ES-I3 (cell line): Measurements from ENCODE around the gene DYRK1A.

ENCODE experiments used
- H3K36me3 ChIP-seq: 2 replicates; pipeline ENCODE4 v1.6.1; 2013; ENCODE audit warnings: mild to moderate bottlenecking, low read length, control low read depth, moderate library complexity; ENCODE audit not compliant: insufficient read depth
- H3K4me1 ChIP-seq: 2 replicates; pipeline ENCODE4 v1.6.1; 2013; ENCODE audit warnings: mild to moderate bottlenecking, control low read depth, low read length; ENCODE audit not compliant: insufficient read depth
- H3K9ac ChIP-seq: 2 replicates; pipeline ENCODE4 v1.6.1; 2013; ENCODE audit warnings: low read depth, mild to moderate bottlenecking, low read length, moderate library complexity
- H3K9me3 ChIP-seq: 2 replicates; pipeline ENCODE4 v1.6.1; 2013; ENCODE audit warnings: mild to moderate bottlenecking, low read length, moderate library complexity; ENCODE audit not compliant: control insufficient read depth, insufficient read depth

Gene DYRK1A

GRCh38 chr21:37385179-37385765 is 18.7 kb downstream of the DYRK1A start:
- Histone ChIP-seq H3K9me3 (no peaks in the 10 kb centered on the region), H3K9ac (no peak overlapping the region), H3K36me3 (no peaks in the 10 kb centered on the region), H3K4me1 (peaks cover 19% of the 10 kb centered on the region)

DNA sequence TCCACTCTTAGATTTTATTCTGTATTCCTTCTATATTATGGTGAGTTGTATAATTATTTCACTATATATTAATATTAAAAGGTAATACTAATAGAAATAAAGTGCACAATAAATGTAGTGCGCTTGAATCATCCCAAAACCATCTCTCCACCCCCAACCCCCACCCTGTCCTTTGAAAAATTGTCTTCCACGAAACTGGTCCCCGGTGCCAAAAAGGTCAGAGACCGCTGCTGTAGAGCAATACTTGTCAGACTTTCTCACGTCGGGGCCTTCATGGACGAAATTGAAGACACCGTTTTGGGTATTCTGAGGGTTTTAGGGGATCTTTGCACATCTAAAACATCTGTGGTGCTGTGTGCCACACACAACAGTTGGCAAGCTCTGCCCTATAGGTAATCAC is 19.6 kb downstream of the DYRK1A start:
- H3K4me1 ChIP-seq: peaks cover 11% of the 10 kb centered on the region; the same call in 1 of the 2 replicates
- H3K9ac ChIP-seq: no peak overlapping the region
- no peaks in the 10 kb centered on the region for H3K9me3 ChIP-seq
- no peaks in the 10 kb centered on the region for H3K36me3 ChIP-seq

DNA sequence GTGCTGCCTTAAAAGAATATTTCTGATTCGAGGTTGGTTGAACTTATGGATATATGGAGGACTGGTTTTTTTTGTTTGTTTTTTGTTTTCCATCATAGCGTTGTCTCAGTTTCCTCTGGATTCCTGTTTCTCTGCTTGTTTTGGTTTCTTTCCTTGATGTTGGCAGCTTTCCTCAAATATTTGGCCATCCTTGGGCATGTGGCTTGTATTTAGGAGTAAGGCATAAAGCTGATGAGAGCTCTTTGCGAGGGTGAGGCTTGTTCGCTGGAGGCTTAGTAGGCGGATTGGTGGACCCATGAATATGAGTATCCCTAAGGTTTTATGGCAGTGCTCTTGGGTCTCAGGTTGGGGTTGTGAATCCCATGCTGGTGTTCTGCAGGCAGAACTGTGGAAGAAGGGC is 22.9 kb downstream of the DYRK1A start:
- no peaks in the 10 kb centered on the region for H3K36me3 ChIP-seq
- H3K9ac ChIP-seq: no peak overlapping the region
- H3K9me3 ChIP-seq: no peaks in the 10 kb centered on the region
- peaks cover 7% of the 10 kb centered on the region; the same call in 1 of the 2 replicates for H3K4me1 ChIP-seq

DNA sequence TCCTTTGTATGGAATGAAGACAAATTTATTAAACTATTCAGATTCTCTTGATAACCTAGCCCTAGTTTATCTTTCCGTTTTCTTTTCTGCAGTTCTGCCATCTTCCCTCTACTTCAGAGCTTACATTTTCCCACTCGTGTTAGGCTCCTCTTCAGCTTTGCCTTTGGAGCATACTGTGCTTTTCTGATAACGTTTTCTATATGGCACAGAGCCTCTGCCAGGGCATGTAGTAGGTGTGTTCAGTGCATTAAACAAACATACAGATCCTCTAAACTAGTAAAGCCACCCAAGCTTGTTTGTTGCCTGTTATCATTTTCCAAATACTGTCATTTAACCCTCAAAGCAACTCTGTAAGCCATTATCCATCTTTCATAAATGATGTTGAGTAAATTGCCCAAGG is 25.1 kb downstream of the DYRK1A start:
- H3K36me3 ChIP-seq: no peaks in the 10 kb centered on the region
- peaks cover 16% of the 10 kb centered on the region for H3K4me1 ChIP-seq
- H3K9ac ChIP-seq: no peak overlapping the region
- H3K9me3 ChIP-seq: no peaks in the 10 kb centered on the region

DNA sequence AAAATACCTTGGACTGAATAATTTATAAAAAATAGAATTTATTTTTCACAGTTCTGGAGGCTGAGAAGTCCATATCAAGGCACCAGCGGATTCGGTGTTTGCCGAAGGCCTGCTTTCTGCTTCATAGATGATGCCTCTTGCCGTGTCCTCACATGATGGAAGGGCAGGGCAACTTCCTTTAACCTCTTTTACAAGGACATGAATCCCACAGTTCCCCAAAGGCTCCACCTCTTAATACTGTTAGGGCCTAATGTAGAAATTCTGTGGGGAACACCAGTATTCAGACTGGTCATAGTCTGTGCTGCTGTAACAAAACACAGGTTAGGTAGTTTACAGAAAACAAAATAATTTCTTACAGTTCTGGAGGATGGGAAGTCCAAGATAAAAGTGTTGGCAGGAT is 25.9 kb downstream of the DYRK1A start:
- Histone ChIP-seq H3K9me3 (no peaks in the 10 kb centered on the region), H3K4me1 (peaks cover 20% of the 10 kb centered on the region), H3K36me3 (no peaks in the 10 kb centered on the region), H3K9ac (no peak overlapping the region)

DNA sequence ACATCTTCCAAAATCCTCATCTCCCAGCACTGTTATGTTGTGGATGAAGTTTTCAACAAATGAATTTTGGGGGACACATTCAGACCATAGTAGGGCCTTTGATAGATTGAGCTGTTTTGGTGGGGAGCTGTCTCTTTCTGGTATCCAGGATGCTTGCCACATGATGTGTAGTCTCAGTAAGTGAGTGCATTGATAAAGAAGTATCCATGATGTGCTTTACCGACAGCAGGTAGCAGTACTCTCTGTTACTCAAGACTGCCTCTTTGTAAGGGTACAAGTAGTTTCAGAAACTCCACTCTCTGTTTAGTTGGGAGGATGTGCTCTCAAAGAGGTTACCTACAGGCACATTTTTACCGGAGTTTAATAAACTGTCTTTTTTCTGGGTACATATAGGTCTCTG is 26.5 kb downstream of the DYRK1A start:
- H3K36me3 ChIP-seq: no peaks in the 10 kb centered on the region
- no peaks in the 10 kb centered on the region for H3K9me3 ChIP-seq

DNA sequence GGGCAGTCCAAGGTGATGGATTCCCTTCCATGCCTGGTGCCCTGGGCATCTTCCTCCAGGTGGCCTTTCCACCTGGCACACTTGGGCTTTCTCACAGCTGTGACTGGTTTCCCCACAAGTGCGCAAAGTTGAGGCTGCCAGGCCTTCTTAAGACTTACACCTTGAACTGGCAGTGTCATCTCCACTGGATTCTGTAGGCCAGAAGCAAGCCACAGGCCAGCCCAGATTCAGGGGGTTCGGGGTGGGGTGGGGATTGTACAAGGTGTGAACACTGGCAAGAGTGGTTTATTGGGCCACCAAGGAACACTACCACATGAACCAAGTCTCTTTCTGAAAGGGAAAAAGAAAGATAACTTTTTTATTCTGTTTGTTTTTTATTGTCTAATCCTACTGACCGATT is 27.2 kb downstream of the DYRK1A start:
- Histone ChIP-seq H3K4me1 (peaks cover 17% of the 10 kb centered on the region), H3K9me3 (no peaks in the 10 kb centered on the region), H3K36me3 (no peaks in the 10 kb centered on the region), H3K9ac (no peak overlapping the region)

More for the DNA sequence above, 26.5 kb downstream of the DYRK1A start:
- no peak overlapping the region for H3K9ac ChIP-seq
- peaks cover 17% of the 10 kb centered on the region for H3K4me1 ChIP-seq

GRCh38 chr21:37395961-37396360 is 29.4 kb downstream of the DYRK1A start:
- Histone ChIP-seq H3K9ac (no peak overlapping the region), H3K4me1 (peaks cover 17% of the 10 kb centered on the region), H3K9me3 (peaks cover 3% of the 10 kb centered on the region; the same call in 1 of the 2 replicates), H3K36me3 (no peaks in the 10 kb centered on the region)

DNA sequence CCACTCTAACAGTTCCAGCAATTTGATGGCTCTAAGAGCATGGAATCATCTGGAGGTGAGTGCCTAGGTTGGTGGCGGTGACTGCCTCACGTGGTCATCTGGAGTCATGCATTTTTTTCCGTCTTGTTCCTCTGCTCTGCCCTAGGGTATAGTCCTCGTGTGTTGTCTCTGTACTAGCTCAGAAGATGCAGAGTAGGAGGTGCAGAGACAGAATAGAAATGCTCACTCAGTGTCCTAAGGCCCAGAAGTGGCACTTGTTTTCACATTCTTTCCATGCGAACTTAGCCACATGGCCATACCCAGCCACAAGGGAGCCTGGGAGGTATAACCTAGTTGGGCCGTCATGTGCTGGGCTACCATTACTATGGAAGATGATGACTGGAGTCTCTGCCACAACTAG is 30.3 kb downstream of the DYRK1A start:
- Histone ChIP-seq H3K36me3 (no peaks in the 10 kb centered on the region), H3K9ac (no peak overlapping the region), H3K4me1 (peaks cover 17% of the 10 kb centered on the region), H3K9me3 (peaks cover 6% of the 10 kb centered on the region; the same call in 1 of the 2 replicates)

- Histone ChIP-seq H3K4me1 (peaks cover 17% of the 10 kb centered on the region), H3K9ac (no peak overlapping the region), H3K9me3 (peaks cover 6% of the 10 kb centered on the region; the same call in 1 of the 2 replicates), H3K36me3 (no peaks in the 10 kb centered on the region)
These were observed 32.1 kb downstream of the DYRK1A start for GRCh38 chr21:37398697-37399096.

- H3K9ac ChIP-seq: no peak overlapping the region
- H3K36me3 ChIP-seq: no peaks in the 10 kb centered on the region
- peaks cover 6% of the 10 kb centered on the region; the same call in 1 of the 2 replicates for H3K9me3 ChIP-seq
- no peaks in the 10 kb centered on the region for H3K4me1 ChIP-seq
These were observed 35.8 kb downstream of the DYRK1A start for GRCh38 chr21:37402251-37402867.

GRCh38 chr21:37405629-37406028 is 39.1 kb downstream of the DYRK1A start:
- Histone ChIP-seq H3K9ac (no peak overlapping the region), H3K36me3 (no peaks in the 10 kb centered on the region), H3K4me1 (no peaks in the 10 kb centered on the region), H3K9me3 (peaks cover 4% of the 10 kb centered on the region; the same call in 1 of the 2 replicates)

GRCh38 chr21:37407719-37408420 is 41.3 kb downstream of the DYRK1A start:
- no peaks in the 10 kb centered on the region for H3K9me3 ChIP-seq
- no peaks in the 10 kb centered on the region for H3K36me3 ChIP-seq
- no peak overlapping the region for H3K9ac ChIP-seq
- peaks cover 8% of the 10 kb centered on the region for H3K4me1 ChIP-seq

DNA sequence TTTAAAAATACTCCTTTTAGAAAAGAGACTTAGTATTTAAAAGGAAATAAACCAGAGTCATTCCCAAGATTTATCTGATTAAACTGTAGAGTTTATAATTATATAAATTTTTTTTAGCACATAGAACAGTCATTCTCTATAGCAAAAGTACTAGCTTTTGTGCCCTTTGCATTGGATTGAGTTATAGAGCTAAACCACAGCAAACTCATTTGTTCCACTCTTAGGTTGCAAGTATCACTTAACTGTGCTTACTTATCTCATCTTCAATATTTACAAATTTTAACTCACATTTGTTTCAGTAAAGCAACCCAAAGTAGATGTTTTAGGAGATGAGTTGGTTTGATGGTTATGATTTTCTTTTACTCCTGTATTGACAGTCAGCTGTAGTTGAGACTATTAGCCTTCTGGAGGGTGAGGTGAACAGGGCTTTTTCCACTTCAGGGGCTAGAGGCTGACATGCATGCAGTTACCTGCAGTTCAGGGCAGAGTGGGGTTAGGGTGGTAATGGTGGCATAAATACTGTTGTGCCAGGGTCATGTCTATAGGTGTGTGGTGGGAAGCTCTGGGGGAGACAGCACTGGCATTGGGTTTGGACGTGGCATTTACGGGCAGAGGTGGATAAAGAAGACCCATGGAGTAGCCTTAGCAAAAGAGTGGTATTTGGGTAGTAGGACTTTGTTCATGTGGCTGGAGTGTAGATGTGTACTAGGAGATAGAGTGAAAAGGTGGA is 42.1 kb downstream of the DYRK1A start:
- Histone ChIP-seq H3K9me3 (no peaks in the 10 kb centered on the region), H3K4me1 (peaks cover 8% of the 10 kb centered on the region), H3K36me3 (no peaks in the 10 kb centered on the region), H3K9ac (no peak overlapping the region)
